K562 (cell line): ENCODE measurements around the gene CELF6. TPM values are rescaled to one million over a fixed set of nuclear protein-coding genes. Genes with fewer than 3 reads are reported as not detected.

Experiments
- TEAD4 ChIP-seq, 2 experiments: sonication (generic) in 1 of 2; formaldehyde crosslinking in 1 of 2; IDR thresholded peaks; 2 replicates each; pipeline versions ENCODE4 v1.6.1 to v1.8.0; 2012 to 2022; ENCODE audit warnings: borderline replicate concordance in 1 of 2, inconsistent platforms in 1 of 2, low read length in 1 of 2, mild to moderate bottlenecking in 1 of 2, missing genetic modification reagents in 1 of 2
- ZBTB17 ChIP-seq: fragments of 450-650 bp; formaldehyde crosslinking; IDR thresholded peaks from 2 replicates; pipeline ENCODE4 v1.4.0; 2020; ENCODE audit warnings: mild to moderate bottlenecking
- polyA plus RNA-seq, 8 experiments: library from polyadenylated mRNA; depleted of rRNA in 4 of 8; stranded (reverse) in 5 of 8; unstranded in 3 of 8; fragments of >200 nt; fragmentation: Nextera tagmentation in 2 of 8; fragmentation: Illumina TruSeq in 1 of 8; extraction: Ambion mirVana in 2 of 8; extraction: Trizol in 1 of 8; gene quantifications; 2 replicates each; pipeline versions ENCODE4 v1.2.1 to v1.2.3, GENCODE V29; 2011 to 2014; ENCODE audit warnings: inconsistent platforms in 1 of 8, missing spikeins in 1 of 8
- total RNA-seq, 7 experiments: library from RNA; depleted of rRNA in 6 of 7; stranded (reverse); fragments of >200 nt in 6 of 7; fragmentation: Illumina TruSeq in 2 of 7; extraction: Trizol in 2 of 7; gene quantifications; 2 replicates each; pipeline versions ENCODE4 v1.2.1 to v1.2.3, GENCODE V29; 2011 to 2021; ENCODE audit warnings: low replicate concordance in 1 of 7
- TF ChIP-seq, protein P1 (sequence below), 3 experiments: fragments of 200-800 bp in 1 of 3; fragments of 250-450 bp in 1 of 3; fragments of 450-650 bp in 1 of 3; sonication (Bioruptor Pico) in 1 of 3; sonication (Bioruptor generic) in 1 of 3; formaldehyde crosslinking in 1 of 3; IDR thresholded peaks; 2 replicates each; pipeline versions ENCODE4 v1.6.1 to v1.8.0; 2016 to 2022; ENCODE audit warnings: mild to moderate bottlenecking in 2 of 3, missing genetic modification characterization in 2 of 3, missing compliant biosample characterization in 1 of 3, moderate library complexity in 1 of 3
- TF ChIP-seq, protein P2 (sequence below), 3 experiments: IDR thresholded peaks in 2 of 3; conservative IDR thresholded peaks in 1 of 3; 2 replicates each; pipeline ENCODE4 v1.5.1; 2011 to 2012; ENCODE audit warnings: low read length in 3 of 3, mild to moderate bottlenecking in 3 of 3, control low read depth in 2 of 3, improper control_type of control experiment in 1 of 3, inconsistent platforms in 1 of 3, low read depth in 1 of 3, mixed read lengths in 1 of 3, moderate library complexity in 1 of 3; ENCODE audit not compliant: insufficient read depth in 2 of 3
- TF ChIP-seq, protein P3 (sequence below): fragments of 450-650 bp; IDR thresholded peaks from 2 replicates; pipeline ENCODE4 v1.6.1; 2017; ENCODE audit warnings: antibody characterized with exemption, mild to moderate bottlenecking
- TF ChIP-seq, protein P4 (sequence below): fragments of 250-450 bp; sonication (Bioruptor Pico); IDR thresholded peaks from 2 replicates; pipeline ENCODE4 v1.5.0; 2022; ENCODE audit warnings: mild to moderate bottlenecking
- TF ChIP-seq, protein P5 (sequence below): fragments of 250-450 bp; sonication (Bioruptor Pico); IDR thresholded peaks from 2 replicates; pipeline ENCODE4 v1.4.0; 2020

Gene CELF6
- total and polyA plus RNA-seq, 9 of the 15 experiments (the other 6 are each of a cell fraction or from before 2014, with no cell fraction given) = 0.01 to 0.11 TPM; not detected in 7

DNA sequence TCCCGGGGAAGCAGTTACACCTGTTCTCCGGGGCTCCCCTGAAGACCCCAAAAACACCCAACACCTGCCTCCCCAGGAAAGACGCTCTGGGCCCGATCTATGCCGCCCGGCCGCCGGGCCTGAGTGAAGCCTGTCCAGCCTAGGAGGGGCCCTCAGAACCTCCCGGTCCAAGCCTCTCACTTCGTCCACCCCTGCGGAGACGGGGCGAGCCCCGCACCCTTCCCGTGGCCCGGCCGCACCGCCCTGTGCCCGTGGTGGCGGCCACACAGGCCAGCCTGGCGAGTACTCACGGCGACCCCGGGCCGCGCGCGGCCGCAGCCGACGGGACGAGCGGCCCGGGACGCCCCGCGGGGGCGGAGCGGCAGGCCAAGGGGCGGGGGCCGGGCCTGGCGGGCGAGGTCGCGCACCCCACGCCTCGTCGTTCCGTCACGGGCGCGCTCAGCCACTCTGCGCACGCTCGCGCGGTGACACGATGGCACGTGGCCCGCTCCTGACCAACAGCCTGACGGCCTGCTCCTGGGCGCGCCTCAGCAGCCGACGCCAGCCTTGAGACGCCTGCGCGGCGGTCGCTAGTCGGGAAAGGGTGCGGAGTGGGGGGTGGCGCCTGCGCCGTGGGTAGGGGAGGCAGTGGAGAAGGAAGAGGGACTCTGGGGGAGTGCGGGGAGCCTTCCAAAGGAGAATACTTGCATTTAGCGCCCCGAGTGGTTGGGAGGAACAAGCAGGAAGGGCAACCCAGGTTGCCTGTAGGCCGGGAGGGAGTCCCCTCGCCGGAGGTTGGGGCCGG, 47.6 kb downstream of the CELF6 start, which contains the start of gene PARP6 (continued):
- TF ChIP-seq, protein P1, sequence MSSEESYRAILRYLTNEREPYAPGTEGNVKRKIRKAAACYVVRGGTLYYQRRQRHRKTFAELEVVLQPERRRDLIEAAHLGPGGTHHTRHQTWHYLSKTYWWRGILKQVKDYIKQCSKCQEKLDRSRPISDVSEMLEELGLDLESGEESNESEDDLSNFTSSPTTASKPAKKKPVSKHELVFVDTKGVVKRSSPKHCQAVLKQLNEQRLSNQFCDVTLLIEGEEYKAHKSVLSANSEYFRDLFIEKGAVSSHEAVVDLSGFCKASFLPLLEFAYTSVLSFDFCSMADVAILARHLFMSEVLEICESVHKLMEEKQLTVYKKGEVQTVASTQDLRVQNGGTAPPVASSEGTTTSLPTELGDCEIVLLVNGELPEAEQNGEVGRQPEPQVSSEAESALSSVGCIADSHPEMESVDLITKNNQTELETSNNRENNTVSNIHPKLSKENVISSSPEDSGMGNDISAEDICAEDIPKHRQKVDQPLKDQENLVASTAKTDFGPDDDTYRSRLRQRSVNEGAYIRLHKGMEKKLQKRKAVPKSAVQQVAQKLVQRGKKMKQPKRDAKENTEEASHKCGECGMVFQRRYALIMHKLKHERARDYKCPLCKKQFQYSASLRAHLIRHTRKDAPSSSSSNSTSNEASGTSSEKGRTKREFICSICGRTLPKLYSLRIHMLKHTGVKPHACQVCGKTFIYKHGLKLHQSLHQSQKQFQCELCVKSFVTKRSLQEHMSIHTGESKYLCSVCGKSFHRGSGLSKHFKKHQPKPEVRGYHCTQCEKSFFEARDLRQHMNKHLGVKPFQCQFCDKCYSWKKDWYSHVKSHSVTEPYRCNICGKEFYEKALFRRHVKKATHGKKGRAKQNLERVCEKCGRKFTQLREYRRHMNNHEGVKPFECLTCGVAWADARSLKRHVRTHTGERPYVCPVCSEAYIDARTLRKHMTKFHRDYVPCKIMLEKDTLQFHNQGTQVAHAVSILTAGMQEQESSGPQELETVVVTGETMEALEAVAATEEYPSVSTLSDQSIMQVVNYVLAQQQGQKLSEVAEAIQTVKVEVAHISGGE (CRISPR knock-in tag; IDR thresholded peaks at IDR 0.05) = 0 out of 6 replicates have a peak, but pooled peaks of 1 of the 3 experiments have one; percentile 32
- TF ChIP-seq, protein P2, sequence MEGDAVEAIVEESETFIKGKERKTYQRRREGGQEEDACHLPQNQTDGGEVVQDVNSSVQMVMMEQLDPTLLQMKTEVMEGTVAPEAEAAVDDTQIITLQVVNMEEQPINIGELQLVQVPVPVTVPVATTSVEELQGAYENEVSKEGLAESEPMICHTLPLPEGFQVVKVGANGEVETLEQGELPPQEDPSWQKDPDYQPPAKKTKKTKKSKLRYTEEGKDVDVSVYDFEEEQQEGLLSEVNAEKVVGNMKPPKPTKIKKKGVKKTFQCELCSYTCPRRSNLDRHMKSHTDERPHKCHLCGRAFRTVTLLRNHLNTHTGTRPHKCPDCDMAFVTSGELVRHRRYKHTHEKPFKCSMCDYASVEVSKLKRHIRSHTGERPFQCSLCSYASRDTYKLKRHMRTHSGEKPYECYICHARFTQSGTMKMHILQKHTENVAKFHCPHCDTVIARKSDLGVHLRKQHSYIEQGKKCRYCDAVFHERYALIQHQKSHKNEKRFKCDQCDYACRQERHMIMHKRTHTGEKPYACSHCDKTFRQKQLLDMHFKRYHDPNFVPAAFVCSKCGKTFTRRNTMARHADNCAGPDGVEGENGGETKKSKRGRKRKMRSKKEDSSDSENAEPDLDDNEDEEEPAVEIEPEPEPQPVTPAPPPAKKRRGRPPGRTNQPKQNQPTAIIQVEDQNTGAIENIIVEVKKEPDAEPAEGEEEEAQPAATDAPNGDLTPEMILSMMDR (IDR thresholded peaks at IDR 0.05 in 2 of 3, conservative IDR thresholded peaks at IDR 0.05 in 1 of 3; ENCODE audit: insufficient read depth in 2 of 3, low read depth in 1 of 3, low read length in 3 of 3) = peak; percentile 63 to 83 (median 70)
- TF ChIP-seq, protein P3, sequence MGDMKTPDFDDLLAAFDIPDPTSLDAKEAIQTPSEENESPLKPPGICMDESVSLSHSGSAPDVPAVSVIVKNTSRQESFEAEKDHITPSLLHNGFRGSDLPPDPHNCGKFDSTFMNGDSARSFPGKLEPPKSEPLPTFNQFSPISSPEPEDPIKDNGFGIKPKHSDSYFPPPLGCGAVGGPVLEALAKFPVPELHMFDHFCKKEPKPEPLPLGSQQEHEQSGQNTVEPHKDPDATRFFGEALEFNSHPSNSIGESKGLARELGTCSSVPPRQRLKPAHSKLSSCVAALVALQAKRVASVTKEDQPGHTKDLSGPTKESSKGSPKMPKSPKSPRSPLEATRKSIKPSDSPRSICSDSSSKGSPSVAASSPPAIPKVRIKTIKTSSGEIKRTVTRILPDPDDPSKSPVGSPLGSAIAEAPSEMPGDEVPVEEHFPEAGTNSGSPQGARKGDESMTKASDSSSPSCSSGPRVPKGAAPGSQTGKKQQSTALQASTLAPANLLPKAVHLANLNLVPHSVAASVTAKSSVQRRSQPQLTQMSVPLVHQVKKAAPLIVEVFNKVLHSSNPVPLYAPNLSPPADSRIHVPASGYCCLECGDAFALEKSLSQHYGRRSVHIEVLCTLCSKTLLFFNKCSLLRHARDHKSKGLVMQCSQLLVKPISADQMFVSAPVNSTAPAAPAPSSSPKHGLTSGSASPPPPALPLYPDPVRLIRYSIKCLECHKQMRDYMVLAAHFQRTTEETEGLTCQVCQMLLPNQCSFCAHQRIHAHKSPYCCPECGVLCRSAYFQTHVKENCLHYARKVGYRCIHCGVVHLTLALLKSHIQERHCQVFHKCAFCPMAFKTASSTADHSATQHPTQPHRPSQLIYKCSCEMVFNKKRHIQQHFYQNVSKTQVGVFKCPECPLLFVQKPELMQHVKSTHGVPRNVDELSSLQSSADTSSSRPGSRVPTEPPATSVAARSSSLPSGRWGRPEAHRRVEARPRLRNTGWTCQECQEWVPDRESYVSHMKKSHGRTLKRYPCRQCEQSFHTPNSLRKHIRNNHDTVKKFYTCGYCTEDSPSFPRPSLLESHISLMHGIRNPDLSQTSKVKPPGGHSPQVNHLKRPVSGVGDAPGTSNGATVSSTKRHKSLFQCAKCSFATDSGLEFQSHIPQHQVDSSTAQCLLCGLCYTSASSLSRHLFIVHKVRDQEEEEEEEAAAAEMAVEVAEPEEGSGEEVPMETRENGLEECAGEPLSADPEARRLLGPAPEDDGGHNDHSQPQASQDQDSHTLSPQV = peak; percentile 85
- TF ChIP-seq TEAD4 (IDR thresholded peaks at IDR 0.05; ENCODE audit: low read length) = 0 out of 2 replicates have a peak, but pooled peaks have one; percentile 14
- TF ChIP-seq TEAD4 (CRISPR knock-in tag; IDR thresholded peaks at IDR 0.05; ENCODE audit: borderline replicate concordance) = no peak
- TF ChIP-seq ZBTB17 (CRISPR knock-in tag) = no peak
- TF ChIP-seq, protein P4, sequence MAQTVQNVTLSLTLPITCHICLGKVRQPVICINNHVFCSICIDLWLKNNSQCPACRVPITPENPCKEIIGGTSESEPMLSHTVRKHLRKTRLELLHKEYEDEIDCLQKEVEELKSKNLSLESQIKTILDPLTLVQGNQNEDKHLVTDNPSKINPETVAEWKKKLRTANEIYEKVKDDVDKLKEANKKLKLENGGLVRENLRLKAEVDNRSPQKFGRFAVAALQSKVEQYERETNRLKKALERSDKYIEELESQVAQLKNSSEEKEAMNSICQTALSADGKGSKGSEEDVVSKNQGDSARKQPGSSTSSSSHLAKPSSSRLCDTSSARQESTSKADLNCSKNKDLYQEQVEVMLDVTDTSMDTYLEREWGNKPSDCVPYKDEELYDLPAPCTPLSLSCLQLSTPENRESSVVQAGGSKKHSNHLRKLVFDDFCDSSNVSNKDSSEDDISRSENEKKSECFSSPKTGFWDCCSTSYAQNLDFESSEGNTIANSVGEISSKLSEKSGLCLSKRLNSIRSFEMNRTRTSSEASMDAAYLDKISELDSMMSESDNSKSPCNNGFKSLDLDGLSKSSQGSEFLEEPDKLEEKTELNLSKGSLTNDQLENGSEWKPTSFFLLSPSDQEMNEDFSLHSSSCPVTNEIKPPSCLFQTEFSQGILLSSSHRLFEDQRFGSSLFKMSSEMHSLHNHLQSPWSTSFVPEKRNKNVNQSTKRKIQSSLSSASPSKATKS (CRISPR knock-in tag) = no peak
- TF ChIP-seq, protein P5, sequence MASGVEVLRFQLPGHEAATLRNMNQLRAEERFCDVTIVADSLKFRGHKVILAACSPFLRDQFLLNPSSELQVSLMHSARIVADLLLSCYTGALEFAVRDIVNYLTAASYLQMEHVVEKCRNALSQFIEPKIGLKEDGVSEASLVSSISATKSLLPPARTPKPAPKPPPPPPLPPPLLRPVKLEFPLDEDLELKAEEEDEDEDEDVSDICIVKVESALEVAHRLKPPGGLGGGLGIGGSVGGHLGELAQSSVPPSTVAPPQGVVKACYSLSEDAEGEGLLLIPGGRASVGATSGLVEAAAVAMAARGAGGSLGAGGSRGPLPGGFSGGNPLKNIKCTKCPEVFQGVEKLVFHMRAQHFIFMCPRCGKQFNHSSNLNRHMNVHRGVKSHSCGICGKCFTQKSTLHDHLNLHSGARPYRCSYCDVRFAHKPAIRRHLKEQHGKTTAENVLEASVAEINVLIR (CRISPR knock-in tag) = peak; percentile 78
